ENCODE measurements around the gene ZIC5.
A peak's percentile ranks its signal among the peaks of the same experiment; 100 is the strongest.

The ZIC5 gene

GRCh38 chr13:99971576-99972189 is at the start of gene ZIC5:
Gene ZIC5, minus strand, starts transcription at chr13:99971767. Its CDS starts 164 bp downstream, at chr13:99971603.
- H3K4me3 ChIP-seq: peak within 1 kb of the TSS in 4 of 7 experiments; percentile 13 to 41 (median 24)
- H3K27ac ChIP-seq: no peak within 1 kb of the TSS

GRCh38 chr13:100019780-100020356 is 48.3 kb upstream of the ZIC5 start:
- H3K27ac ChIP-seq: no peak overlapping the region
- no peak overlapping the region for H3K4me3 ChIP-seq

GRCh38 chr13:100014621-100015020 is 43.1 kb upstream of the ZIC5 start:
- H3K4me3 ChIP-seq: no peak overlapping the region

GRCh38 chr13:99998261-99998660 is 26.7 kb upstream of the ZIC5 start:
- Histone ChIP-seq H3K27ac (no peak overlapping the region), H3K4me3 (no peak overlapping the region)

More at GRCh38 chr13:100014621-100015020, 43.1 kb upstream of the ZIC5 start:
- H3K27ac ChIP-seq: no peak overlapping the region

GRCh38 chr13:99997702-99998214 is 26.2 kb upstream of the ZIC5 start:
- H3K27ac ChIP-seq: no peak overlapping the region
- H3K4me3 ChIP-seq: no peak overlapping the region

- Histone ChIP-seq H3K4me3 (no peak overlapping the region), H3K27ac (no peak overlapping the region)
Observed at GRCh38 chr13:99996381-99996973, 24.9 kb upstream of the ZIC5 start.

GRCh38 chr13:99995589-99996380 is 24.2 kb upstream of the ZIC5 start:
- H3K4me3 ChIP-seq: no peak overlapping the region

GRCh38 chr13:99995104-99995588 is 23.6 kb upstream of the ZIC5 start:
- no peak overlapping the region for H3K27ac ChIP-seq
- no peak overlapping the region for H3K4me3 ChIP-seq

More at GRCh38 chr13:99995589-99996380, 24.2 kb upstream of the ZIC5 start:
- H3K27ac ChIP-seq: no peak overlapping the region

- no peak overlapping the region for H3K4me3 ChIP-seq
Observed at GRCh38 chr13:99994638-99995020, 23.1 kb upstream of the ZIC5 start.

GRCh38 chr13:99993660-99994637 is 22.4 kb upstream of the ZIC5 start:
- Histone ChIP-seq H3K27ac (no peak overlapping the region), H3K4me3 (no peak overlapping the region)

More at GRCh38 chr13:99994638-99995020, 23.1 kb upstream of the ZIC5 start:
- no peak overlapping the region for H3K27ac ChIP-seq

- Histone ChIP-seq H3K27ac (no peak overlapping the region), H3K4me3 (no peak overlapping the region)
Observed at GRCh38 chr13:99992949-99993351, 21.4 kb upstream of the ZIC5 start.

GRCh38 chr13:99991828-99992775 is 20.5 kb upstream of the ZIC5 start:
- Histone ChIP-seq H3K27ac (no peak overlapping the region), H3K4me3 (no peak overlapping the region)

- no peak overlapping the region for H3K27ac ChIP-seq
Observed at GRCh38 chr13:99991013-99991827, 19.7 kb upstream of the ZIC5 start.

GRCh38 chr13:99990126-99990977 is 18.8 kb upstream of the ZIC5 start:
- Histone ChIP-seq H3K4me3 (no peak overlapping the region), H3K27ac (no peak overlapping the region)

More at GRCh38 chr13:99991013-99991827, 19.7 kb upstream of the ZIC5 start:
- H3K4me3 ChIP-seq: no peak overlapping the region

GRCh38 chr13:99989276-99990125 is 17.9 kb upstream of the ZIC5 start:
- Histone ChIP-seq H3K4me3 (no peak overlapping the region), H3K27ac (no peak overlapping the region)
